HEK293 (cell line): ENCODE measurements around the gene EXOSC5.
A peak's percentile ranks its signal among the peaks of the same experiment; 100 is the strongest.
"Not testable (repeated sequence)": the region's sequence is repeated elsewhere in the genome, so short reads cannot be mapped to it uniquely, and the experiment has no call there.

ENCODE experiments used
- CTCF ChIA-PET: fragments of 350-600 bp; formaldehyde crosslinking; extraction: SDS; loops from one replicate; lab custom pipeline; 2021; ENCODE audit warnings: antibody characterized with exemption; lab: Yijun Ruan, JAX
- POLR2A ChIA-PET: fragments of 300-600 bp; formaldehyde crosslinking; extraction: SDS; loops from one replicate; lab custom pipeline; 2020; ENCODE audit warnings: antibody characterized with exemption, inconsistent platforms; lab: Yijun Ruan, JAX
- H3K27ac ChIP-seq: fragments of 200-500 bp; sonication (Bioruptor generic); 2 replicates; pipeline ENCODE4 v1.5.1; 2014; ENCODE audit warnings: low read depth, low read length, control low read depth, inconsistent platforms; ENCODE audit errors: extremely low read depth
- H3K36me3 ChIP-seq, 2 experiments: fragments of 200-500 bp in 1 of 2; sonication (Bioruptor generic) in 1 of 2; 1 replicate in 1 of 2; 2 replicates in 1 of 2; pipeline ENCODE4 v1.5.1; 2014 to 2017; ENCODE audit warnings: inconsistent platforms in 2 of 2, low read length in 2 of 2; ENCODE audit not compliant: control insufficient read depth in 2 of 2, insufficient read depth in 1 of 2
- H3K4me1 ChIP-seq: fragments of 200-500 bp; sonication (Bioruptor generic); 2 replicates; pipeline ENCODE4 v1.5.1; 2014; ENCODE audit warnings: mild to moderate bottlenecking, low read length, inconsistent platforms; ENCODE audit not compliant: control insufficient read depth, insufficient read depth
- H3K4me3 ChIP-seq: 2 replicates; pipeline ENCODE4 v1.5.1; 2011; ENCODE audit warnings: low read depth, mild to moderate bottlenecking, control low read depth, low read length, moderate library complexity
- H3K9me3 ChIP-seq: fragments of 200-500 bp; sonication (Bioruptor generic); 2 replicates; pipeline ENCODE4 v1.5.1; 2014; ENCODE audit warnings: low read depth, low read length, inconsistent platforms; ENCODE audit not compliant: control insufficient read depth, insufficient read depth
- IKZF3 ChIP-seq: fragments of 450-650 bp; IDR thresholded peaks from 2 replicates; pipeline ENCODE4 v1.5.0; 2018; ENCODE audit warnings: missing biosample characterization, mild to moderate bottlenecking, missing genetic modification characterization, moderate library complexity
- RBAK ChIP-seq: fragments of 450-650 bp; formaldehyde crosslinking; IDR thresholded peaks from 2 replicates; pipeline ENCODE4 v1.5.1; 2016; ENCODE audit warnings: missing biosample characterization, missing genetic modification characterization
- TRIM28 ChIP-seq: IDR thresholded peaks from 2 replicates; pipeline ENCODE4 v1.6.1; 2011; ENCODE audit warnings: low read length, control low read depth, borderline replicate concordance
- ZBTB17 ChIP-seq: fragments of 450-650 bp; formaldehyde crosslinking; IDR thresholded peaks from 2 replicates; pipeline ENCODE4 v1.5.1; 2016; ENCODE audit warnings: missing biosample characterization, missing genetic modification characterization
- ZBTB48 ChIP-seq: fragments of 450-650 bp; formaldehyde crosslinking; IDR thresholded peaks from 2 replicates; pipeline ENCODE4 v1.5.1; 2016; ENCODE audit warnings: missing biosample characterization, missing genetic modification characterization
- ZNF157 ChIP-seq: fragments of 450-650 bp; formaldehyde crosslinking; IDR thresholded peaks from 2 replicates; pipeline ENCODE4 v1.5.1; 2016; ENCODE audit warnings: missing biosample characterization, missing genetic modification characterization
- ZNF324 ChIP-seq: fragments of 450-650 bp; formaldehyde crosslinking; IDR thresholded peaks from 2 replicates; pipeline ENCODE4 v1.5.1; 2016; ENCODE audit warnings: missing biosample characterization, missing genetic modification characterization
- ZNF366 ChIP-seq: fragments of 450-650 bp; formaldehyde crosslinking; conservative IDR thresholded peaks from 2 replicates; pipeline ENCODE4 v1.5.1; 2016; ENCODE audit warnings: missing biosample characterization, missing genetic modification characterization
- ZNF510 ChIP-seq: fragments of 450-650 bp; formaldehyde crosslinking; IDR thresholded peaks from 2 replicates; pipeline ENCODE4 v1.5.1; 2018; ENCODE audit warnings: mild to moderate bottlenecking, missing genetic modification characterization, missing biosample characterization; ENCODE audit not compliant: insufficient replicate concordance
- ZNF555 ChIP-seq: fragments of 450-650 bp; formaldehyde crosslinking; conservative IDR thresholded peaks from 2 replicates; pipeline ENCODE4 v1.5.1; 2017; ENCODE audit warnings: missing biosample characterization, mild to moderate bottlenecking, missing genetic modification characterization, inconsistent platforms
- ZNF596 ChIP-seq: fragments of 450-650 bp; IDR thresholded peaks from 2 replicates; pipeline ENCODE4 v1.5.0; 2018; ENCODE audit warnings: missing biosample characterization, mild to moderate bottlenecking, missing genetic modification characterization, moderate library complexity
- ZNF624 ChIP-seq: fragments of 450-650 bp; formaldehyde crosslinking; IDR thresholded peaks from 2 replicates; pipeline ENCODE4 v1.5.1; 2017; ENCODE audit warnings: missing biosample characterization, missing genetic modification characterization
- ZNF670 ChIP-seq: fragments of 450-650 bp; formaldehyde crosslinking; IDR thresholded peaks from 2 replicates; pipeline ENCODE4 v1.5.1; 2016; ENCODE audit warnings: missing biosample characterization, missing genetic modification characterization, low read depth
- ZSCAN23 ChIP-seq: fragments of 450-650 bp; formaldehyde crosslinking; IDR thresholded peaks from 2 replicates; pipeline ENCODE4 v1.5.1; 2016; ENCODE audit warnings: missing biosample characterization, missing genetic modification characterization
- ZXDB ChIP-seq: fragments of 450-650 bp; formaldehyde crosslinking; IDR thresholded peaks from 2 replicates; pipeline ENCODE4 v1.5.1; 2016; ENCODE audit warnings: missing biosample characterization, missing genetic modification characterization
- TF ChIP-seq, protein P1 (sequence below): fragments of 450-650 bp; IDR thresholded peaks from 2 replicates; pipeline ENCODE4 v1.5.1; 2018; ENCODE audit warnings: missing biosample characterization, mild to moderate bottlenecking, missing genetic modification characterization
- TF ChIP-seq, protein P2 (sequence below): fragments of 450-650 bp; formaldehyde crosslinking; conservative IDR thresholded peaks from 2 replicates; pipeline ENCODE4 v1.5.1; 2016; ENCODE audit warnings: low read depth, missing biosample characterization, missing genetic modification characterization

EXOSC5 gene

DNA sequence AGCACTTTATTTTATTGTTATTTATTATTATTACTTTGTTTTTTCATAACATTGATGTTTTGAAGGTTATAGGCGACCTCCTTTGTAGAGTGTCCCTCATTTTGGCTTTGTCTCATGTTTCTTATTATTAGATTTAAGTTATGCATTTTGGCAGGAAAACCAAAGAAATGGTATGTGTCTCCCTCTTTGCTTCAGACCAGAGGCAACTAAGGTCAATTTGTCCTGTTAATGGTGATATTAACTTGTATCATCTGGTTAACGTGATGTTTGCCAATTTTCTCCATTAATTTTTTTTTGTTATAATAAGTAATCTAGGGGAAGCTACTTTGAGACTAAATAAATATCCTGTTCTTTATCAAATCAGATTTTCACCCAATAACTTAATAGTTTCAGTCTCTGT is 24.7 kb downstream of the EXOSC5 start:
- TF ChIP-seq TRIM28 (no peak), ZNF624 (tag by site-specific recombination) (no peak)
- TF ChIP-seq, protein P1, sequence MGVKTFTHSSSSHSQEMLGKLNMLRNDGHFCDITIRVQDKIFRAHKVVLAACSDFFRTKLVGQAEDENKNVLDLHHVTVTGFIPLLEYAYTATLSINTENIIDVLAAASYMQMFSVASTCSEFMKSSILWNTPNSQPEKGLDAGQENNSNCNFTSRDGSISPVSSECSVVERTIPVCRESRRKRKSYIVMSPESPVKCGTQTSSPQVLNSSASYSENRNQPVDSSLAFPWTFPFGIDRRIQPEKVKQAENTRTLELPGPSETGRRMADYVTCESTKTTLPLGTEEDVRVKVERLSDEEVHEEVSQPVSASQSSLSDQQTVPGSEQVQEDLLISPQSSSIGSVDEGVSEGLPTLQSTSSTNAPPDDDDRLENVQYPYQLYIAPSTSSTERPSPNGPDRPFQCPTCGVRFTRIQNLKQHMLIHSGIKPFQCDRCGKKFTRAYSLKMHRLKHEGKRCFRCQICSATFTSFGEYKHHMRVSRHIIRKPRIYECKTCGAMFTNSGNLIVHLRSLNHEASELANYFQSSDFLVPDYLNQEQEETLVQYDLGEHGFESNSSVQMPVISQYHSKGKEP (tag by site-specific recombination): no peak
- TF ChIP-seq, all 188 proteins: peak for 0

GRCh38 chr19:41371541-41371940 is 25.6 kb downstream of the EXOSC5 start:
- TF ChIP-seq ZNF555 (tag by site-specific recombination) (no peak), ZNF366 (tag by site-specific recombination) (peak; percentile 8; the same call in 1 of the 2 replicates)
- CTCF ChIA-PET: no interaction called here
- POLR2A ChIA-PET: interaction anchor here (0.6 to 3.3 kb wide), 2 partner anchors 8 to 500 kb away, joined by 3 to 13 read pairs; partner anchors contain the start of gene B9D2
- Histone ChIP-seq H3K9me3 (no peaks in the 10 kb centered on the region), H3K4me1 (peaks cover 20% of the 10 kb centered on the region), H3K4me3 (no peak overlapping the region), H3K36me3 (no peaks in the 10 kb centered on the region; a peak in 1 of 3 replicates), H3K27ac (no peak overlapping the region)

More for the DNA sequence above, 24.7 kb downstream of the EXOSC5 start:
- Histone ChIP-seq H3K4me3 (no peak overlapping the region), H3K36me3 (no peaks in the 10 kb centered on the region; a peak in 1 of 3 replicates), H3K27ac (no peak overlapping the region), H3K9me3 (no peaks in the 10 kb centered on the region), H3K4me1 (peaks cover 20% of the 10 kb centered on the region)
- POLR2A ChIA-PET: interaction anchor here (0.9 to 3.3 kb wide), 2 partner anchors 9 to 55 kb away, joined by 3 to 13 read pairs; partner anchors contain the start of genes B3GNT8 and B9D2
- CTCF ChIA-PET: interaction anchor here (0.5 kb wide), 1 partner anchor 225 kb away, joined by 3 read pairs; no protein-coding TSS in a partner anchor

GRCh38 chr19:41371119-41371518 is 26.0 kb downstream of the EXOSC5 start:
- peaks cover 16% of the 10 kb centered on the region for H3K4me1 ChIP-seq
- ChIA-PET POLR2A (interaction anchor here (1.0 to 3.3 kb wide), 2 partner anchors 7 to 9 kb away, joined by 3 to 13 read pairs; partner anchors contain the start of gene B9D2), CTCF (interaction anchor here (0.7 kb wide), 1 partner anchor 347 kb away, joined by 4 read pairs; no protein-coding TSS in a partner anchor)
- not testable (repeated sequence) for H3K36me3 ChIP-seq, H3K27ac ChIP-seq, H3K4me3 ChIP-seq, H3K9me3 ChIP-seq
- peak; percentile 98 for TF ChIP-seq ZNF366 (tag by site-specific recombination)

- Histone ChIP-seq H3K4me3 (no peak overlapping the region), H3K9me3 (no peaks in the 10 kb centered on the region), H3K36me3 (no peaks in the 10 kb centered on the region; a peak in 1 of 3 replicates), H3K4me1 (peaks cover 14% of the 10 kb centered on the region), H3K27ac (no peak overlapping the region)
- TF ChIP-seq ZXDB (tag by site-specific recombination): no peak
- TF ChIP-seq ZBTB17 (tag by site-specific recombination): no peak
- no peak for TF ChIP-seq ZNF324 (tag by site-specific recombination)
- no peak for TF ChIP-seq ZNF510 (tag by site-specific recombination)
- TF ChIP-seq ZNF596: no peak
- no peak for TF ChIP-seq ZNF157 (tag by site-specific recombination)
- TF ChIP-seq IKZF3 (tag by site-specific recombination): no peak
- TF ChIP-seq RBAK (tag by site-specific recombination): no peak
- no peak for TF ChIP-seq ZBTB48 (tag by site-specific recombination)
- TF ChIP-seq, protein P2, sequence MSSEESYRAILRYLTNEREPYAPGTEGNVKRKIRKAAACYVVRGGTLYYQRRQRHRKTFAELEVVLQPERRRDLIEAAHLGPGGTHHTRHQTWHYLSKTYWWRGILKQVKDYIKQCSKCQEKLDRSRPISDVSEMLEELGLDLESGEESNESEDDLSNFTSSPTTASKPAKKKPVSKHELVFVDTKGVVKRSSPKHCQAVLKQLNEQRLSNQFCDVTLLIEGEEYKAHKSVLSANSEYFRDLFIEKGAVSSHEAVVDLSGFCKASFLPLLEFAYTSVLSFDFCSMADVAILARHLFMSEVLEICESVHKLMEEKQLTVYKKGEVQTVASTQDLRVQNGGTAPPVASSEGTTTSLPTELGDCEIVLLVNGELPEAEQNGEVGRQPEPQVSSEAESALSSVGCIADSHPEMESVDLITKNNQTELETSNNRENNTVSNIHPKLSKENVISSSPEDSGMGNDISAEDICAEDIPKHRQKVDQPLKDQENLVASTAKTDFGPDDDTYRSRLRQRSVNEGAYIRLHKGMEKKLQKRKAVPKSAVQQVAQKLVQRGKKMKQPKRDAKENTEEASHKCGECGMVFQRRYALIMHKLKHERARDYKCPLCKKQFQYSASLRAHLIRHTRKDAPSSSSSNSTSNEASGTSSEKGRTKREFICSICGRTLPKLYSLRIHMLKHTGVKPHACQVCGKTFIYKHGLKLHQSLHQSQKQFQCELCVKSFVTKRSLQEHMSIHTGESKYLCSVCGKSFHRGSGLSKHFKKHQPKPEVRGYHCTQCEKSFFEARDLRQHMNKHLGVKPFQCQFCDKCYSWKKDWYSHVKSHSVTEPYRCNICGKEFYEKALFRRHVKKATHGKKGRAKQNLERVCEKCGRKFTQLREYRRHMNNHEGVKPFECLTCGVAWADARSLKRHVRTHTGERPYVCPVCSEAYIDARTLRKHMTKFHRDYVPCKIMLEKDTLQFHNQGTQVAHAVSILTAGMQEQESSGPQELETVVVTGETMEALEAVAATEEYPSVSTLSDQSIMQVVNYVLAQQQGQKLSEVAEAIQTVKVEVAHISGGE (tag by site-specific recombination): no peak
- no peak for TF ChIP-seq ZNF670 (tag by site-specific recombination)
- TF ChIP-seq ZSCAN23 (tag by site-specific recombination): no peak
- ChIA-PET CTCF (interaction anchor here (0.8 kb wide), 1 partner anchor 19 kb away, joined by 3 read pairs; no protein-coding TSS in a partner anchor), POLR2A (no interaction called here)
Observed at GRCh38 chr19:41369769-41370168, 27.4 kb downstream of the EXOSC5 start.
